Measurements from ENCODE around the gene SHISAL2A. TPM values are rescaled to one million over a fixed set of nuclear protein-coding genes. Genes with fewer than 3 reads are reported as not detected.

Gene SHISAL2A
- total and polyA plus RNA-seq, 2 of the 13 experiments (the other 11 are each of a cell fraction or from before 2014, with no cell fraction given): not detected

DNA sequence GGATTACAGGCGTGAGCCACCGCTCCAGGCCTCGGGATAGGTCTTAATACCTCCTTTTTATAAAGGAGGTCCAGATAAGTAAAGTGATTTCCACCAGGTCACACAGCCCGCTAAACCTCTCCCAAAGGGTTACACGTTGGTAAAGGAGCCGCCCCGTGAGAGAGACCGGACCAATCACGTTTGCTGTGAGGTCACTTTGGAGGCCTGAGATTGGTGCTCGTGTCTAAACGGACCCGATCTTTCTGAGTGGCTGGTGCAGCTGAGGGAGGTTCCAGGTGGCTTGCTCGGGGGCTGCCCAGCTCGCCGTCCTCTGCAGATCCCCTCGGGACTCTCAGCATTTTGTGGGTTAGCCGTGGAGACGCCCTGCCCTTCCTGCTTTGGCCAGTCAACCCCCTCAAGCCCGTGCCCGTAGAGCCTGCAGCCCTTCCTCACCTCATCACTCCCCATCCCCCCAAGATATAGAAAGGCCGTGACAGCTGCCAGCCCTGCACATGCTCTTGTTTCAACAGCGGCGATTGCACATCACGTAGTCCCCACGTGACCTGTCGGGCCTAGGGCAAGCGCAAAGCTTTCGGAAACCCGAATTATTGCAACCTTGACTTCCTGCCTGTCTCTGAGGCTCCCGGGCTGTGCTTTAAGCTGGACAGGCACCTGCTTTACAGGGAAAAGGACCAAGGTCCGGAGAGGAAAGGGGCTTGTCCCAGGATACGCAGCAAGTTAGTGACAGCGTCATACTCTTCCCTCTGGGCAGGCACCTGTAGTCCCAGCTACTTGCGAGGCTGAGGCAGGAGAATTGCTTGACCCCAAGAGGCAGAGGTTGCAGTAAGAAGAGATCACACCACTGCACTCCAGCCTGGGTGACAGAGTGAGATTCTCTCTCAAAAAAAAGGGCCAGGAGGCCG, 70.2 kb downstream of the SHISAL2A start (continued):
- TF ChIP-seq ZMYM4 (CRISPR knock-in tag; IDR thresholded peaks at IDR 0.05): peak; percentile 96
- peak; percentile 79 for TF ChIP-seq UBTF (CRISPR knock-in tag; IDR thresholded peaks at IDR 0.05)
- TF ChIP-seq ZNF792 (CRISPR knock-in tag; IDR thresholded peaks at IDR 0.05): peak; percentile 72; the same call in 1 of the 2 replicates
- TF ChIP-seq ARNT2 (CRISPR knock-in tag; IDR thresholded peaks at IDR 0.05; ENCODE audit: low read depth): peak; percentile 84; the same call in 1 of the 2 replicates
- TF ChIP-seq ZNF207 (IDR thresholded peaks at IDR 0.05; ENCODE audit: borderline replicate concordance): no peak
- no peak for TF ChIP-seq SATB2 (CRISPR knock-in tag; IDR thresholded peaks at IDR 0.05)
- peak; percentile 52; the same call in 1 of the 2 replicates for TF ChIP-seq HMG20B (CRISPR knock-in tag; conservative IDR thresholded peaks at IDR 0.05)
- TF ChIP-seq RNF219 (CRISPR knock-in tag; IDR thresholded peaks at IDR 0.05): peak; percentile 48; the same call in 1 of the 2 replicates
- TF ChIP-seq ZFX (CRISPR knock-in tag; IDR thresholded peaks at IDR 0.05; ENCODE audit: low read depth): peak; percentile 96
- no peak for TF ChIP-seq ZNF260 (CRISPR knock-in tag; IDR thresholded peaks at IDR 0.05; ENCODE audit: borderline replicate concordance, low read depth)
- 0 out of 2 replicates have a peak, but pooled peaks have one; percentile 78 for TF ChIP-seq TOE1 (CRISPR knock-in tag; IDR thresholded peaks at IDR 0.05)
- TF ChIP-seq ZNF333 (CRISPR knock-in tag; IDR thresholded peaks at IDR 0.05; ENCODE audit: borderline replicate concordance): no peak
- 0 out of 2 replicates have a peak, but pooled peaks have one; percentile 24 for TF ChIP-seq DRAP1 (CRISPR knock-in tag; IDR thresholded peaks at IDR 0.05)
- peak; percentile 93 for TF ChIP-seq ZNF747 (CRISPR knock-in tag; IDR thresholded peaks at IDR 0.05; ENCODE audit: borderline replicate concordance)
- no peak for TF ChIP-seq NFIC (IDR thresholded peaks at IDR 0.05; ENCODE audit: low read length)
- TF ChIP-seq KLF13 (CRISPR knock-in tag; IDR thresholded peaks at IDR 0.05): no peak
- no peak for TF ChIP-seq XBP1 (CRISPR knock-in tag; IDR thresholded peaks at IDR 0.05)
- TF ChIP-seq KDM4B (CRISPR knock-in tag; IDR thresholded peaks at IDR 0.05): no peak
- peak; percentile 60; the same call in 1 of the 2 replicates for TF ChIP-seq ZNF331 (CRISPR knock-in tag; IDR thresholded peaks at IDR 0.05)
- TF ChIP-seq ZNF713 (CRISPR knock-in tag; IDR thresholded peaks at IDR 0.05): no peak
- TF ChIP-seq ZNF777 (CRISPR knock-in tag; IDR thresholded peaks at IDR 0.05): peak; percentile 64; the same call in 1 of the 2 replicates
- no peak for TF ChIP-seq ZNF589 (CRISPR knock-in tag; conservative IDR thresholded peaks at IDR 0.05)
- no peak for TF ChIP-seq ZNF614 (CRISPR knock-in tag; IDR thresholded peaks at IDR 0.05; ENCODE audit: borderline replicate concordance)

Measured in HepG2 (cell line).